ENCODE measurements around the gene MYORG. TPM values are rescaled to one million over a fixed set of nuclear protein-coding genes. Genes with fewer than 3 reads are reported as not detected.

MYORG gene
- total RNA-seq, 1 experiment from 2014 or later, result 5.6 TPM

- no peak for TF ChIP-seq CTCF (conservative IDR thresholded peaks at IDR 0.05)
- no CpG with 5 or more reads among the region's 2 CpGs for WGBS (ENCODE audit: extremely low coverage, insufficient read length, low lambda C conversion rate)
- Histone ChIP-seq H4K5ac (ENCODE audit: insufficient read length, low read depth, low read length) (no peak overlapping the region), H3K23me2 (ENCODE audit: insufficient read length, low read depth, low read length, poor library complexity, severe bottlenecking) (no peaks in the 10 kb centered on the region), H2AK5ac (ENCODE audit: insufficient read length, low read length) (no peak overlapping the region), H2BK20ac (ENCODE audit: low read depth, low read length, poor library complexity, severe bottlenecking) (no peak overlapping the region), H2BK15ac (ENCODE audit: low read depth, low read length) (no peak overlapping the region), H2BK12ac (ENCODE audit: insufficient read length, low read depth, low read length) (no peak overlapping the region), H3K23ac (ENCODE audit: insufficient read length, low read depth, low read length) (no peak overlapping the region), H3K4me2 (ENCODE audit: insufficient read depth, insufficient read length, low read length) (no peak overlapping the region), H4K91ac (ENCODE audit: insufficient read length, low read depth, low read length) (no peak overlapping the region), H2AFZ (ENCODE audit: low read length) (no peak overlapping the region), H3K14ac (ENCODE audit: insufficient read depth, low read length) (no peak overlapping the region), H3K79me1 (ENCODE audit: insufficient read depth, low read depth, low read length, poor library complexity, severe bottlenecking) (no peaks in the 10 kb centered on the region), H2BK120ac (ENCODE audit: low read depth, low read length, poor library complexity, severe bottlenecking) (no peak overlapping the region), H2BK5ac (ENCODE audit: insufficient read length, low read length) (no peak overlapping the region), H4K8ac (replicated peaks; ENCODE audit: insufficient read length, low read depth, low read length) (no peak overlapping the region), H3K27ac (ENCODE audit: insufficient read length, low read depth, low read length) (no peak overlapping the region), H3K56ac (ENCODE audit: insufficient read length, low read depth, low read length) (no peak overlapping the region), H3K79me2 (ENCODE audit: insufficient read depth, low read length) (no peaks in the 10 kb centered on the region), H4K20me1 (ENCODE audit: control insufficient read depth, insufficient read depth, insufficient read length) (no peaks in the 10 kb centered on the region), H3K4ac (ENCODE audit: low read depth, low read length) (no peak overlapping the region), H3K18ac (ENCODE audit: insufficient read length, low read depth, low read length) (no peak overlapping the region), H3T11ph (ENCODE audit: low read length) (no peak overlapping the region), H3K9ac (ENCODE audit: extremely low read depth, insufficient read length, low read length) (no peak overlapping the region), H3K9me3 (ENCODE audit: control insufficient read depth, low read depth, low read length) (no peaks in the 10 kb centered on the region), H3K4me1 (ENCODE audit: insufficient read depth, low read length) (peaks cover 24% of the 10 kb centered on the region), H3K27me3 (ENCODE audit: insufficient read depth, low read length) (no peaks in the 10 kb centered on the region)
- Mint-ChIP-seq H3K27me3 (ENCODE audit: low read depth) (peaks cover 14% of the 10 kb centered on the region), H3K4me3 (no peak overlapping the region), H3K4me1 (peaks cover 25 to 26% of the 10 kb centered on the region in 2 experiments), H3K27ac (no peak overlapping the region), H3K9me3 (peaks cover 7 to 22% of the 10 kb centered on the region in 2 experiments; a peak in 4 of 5 replicates), H3K36me3 (ENCODE audit: insufficient read depth in 1 of 3, low read depth in 3 of 3) (peaks cover 37 to 40% (median 37%) of the 10 kb centered on the region in 3 experiments)
- DNase-seq, result no peak
Observed at GRCh38 chr9:34366365-34366764, 10.3 kb downstream of the MYORG start.

Data from H9 (cell line).